BLaER1 treated with 17β-estradiol and CSF1 and Interleukin-3, amounts not matched to agents 10 nM and 100 nM (cell line): ENCODE data around the gene ELOVL7.
"Not testable (repeated sequence)": the region's sequence is repeated elsewhere in the genome, so short reads cannot be mapped to it uniquely, and the experiment has no call there.

Experiments used
- H3K27ac ChIP-seq, 11 experiments: shearing (Covaris generic); formaldehyde crosslinking; 2 replicates each; pipeline ENCODE4 v1.8.1; 2022
- H3K27me3 ChIP-seq, 11 experiments: shearing (Covaris generic); formaldehyde crosslinking; 2 replicates each; pipeline ENCODE4 v1.8.1; 2022
- H3K36me3 ChIP-seq, 11 experiments: shearing (Covaris generic); formaldehyde crosslinking; 2 replicates each; pipeline ENCODE4 v1.8.1; 2022
- H3K4me1 ChIP-seq, 10 experiments: shearing (Covaris generic); formaldehyde crosslinking; 2 replicates each; pipeline ENCODE4 v1.8.1; 2022
- H3K4me2 ChIP-seq, 11 experiments: shearing (Covaris generic); formaldehyde crosslinking; 2 replicates each; pipeline ENCODE4 v1.8.1; 2022
- H3K4me3 ChIP-seq, 10 experiments: shearing (Covaris generic); formaldehyde crosslinking; 2 replicates each; pipeline ENCODE4 v1.8.1; 2022
- H3K9ac ChIP-seq, 11 experiments: shearing (Covaris generic); formaldehyde crosslinking; 2 replicates each; pipeline ENCODE4 v1.8.1; 2022
- H3K9me3 ChIP-seq, 11 experiments: shearing (Covaris generic); formaldehyde crosslinking; replicated peaks in 1 of 11; 2 replicates each; pipeline ENCODE4 v1.8.1; 2022
- H4K20me1 ChIP-seq, 11 experiments: shearing (Covaris generic); formaldehyde crosslinking; 2 replicates each; pipeline ENCODE4 v1.8.1; 2022
- Cebpa-rat ChIP-seq, 11 experiments: shearing (Covaris generic); IDR thresholded peaks; 2 replicates each; pipeline ENCODE4 v1.8.1; 2022

ELOVL7 gene

GRCh38 chr5:60870857-60871256 is 26.8 kb upstream of the ELOVL7 start:
- H3K9me3 ChIP-seq = peaks cover 28 to 43% (median 33%) of the 10 kb centered on the region in 11 experiments
- H3K36me3 ChIP-seq = peaks cover 10 to 33% (median 22%) of the 10 kb centered on the region in 11 experiments; a peak in 16 of 22 replicates
- no peaks in the 10 kb centered on the region for H4K20me1 ChIP-seq
- H3K4me1 ChIP-seq = no peaks in the 10 kb centered on the region
- no peak overlapping the region for H3K4me2 ChIP-seq
- no peak overlapping the region for H3K27ac ChIP-seq
- TF ChIP-seq Cebpa-rat (IDR thresholded peaks at IDR 0.05) = no peak
- no peak overlapping the region; a peak in 1 of 20 replicates for H3K4me3 ChIP-seq
- H3K9ac ChIP-seq = no peak overlapping the region
- no peaks in the 10 kb centered on the region for H3K27me3 ChIP-seq

GRCh38 chr5:60860572-60860971 is 16.5 kb upstream of the ELOVL7 start:
- H3K4me3 ChIP-seq, H3K36me3 ChIP-seq, H3K4me1 ChIP-seq, H3K27me3 ChIP-seq, H3K27ac ChIP-seq, H3K9me3 ChIP-seq, H3K4me2 ChIP-seq, H4K20me1 ChIP-seq, H3K9ac ChIP-seq: not testable (repeated sequence)

GRCh38 chr5:60856066-60856465 is 12.0 kb upstream of the ELOVL7 start:
- H3K4me3 ChIP-seq = no peak overlapping the region
- no peak overlapping the region for H3K27ac ChIP-seq
- peaks cover 0 to 9% (median 0%) of the 10 kb centered on the region in 10 experiments; a peak in 3 of 20 replicates for H3K4me1 ChIP-seq
- H3K27me3 ChIP-seq = no peaks in the 10 kb centered on the region
- H3K9ac ChIP-seq = no peak overlapping the region
- H3K4me2 ChIP-seq = peak overlapping the region in 1 of 11 experiments; percentile 14; a peak in 2 of 22 replicates
- no peaks in the 10 kb centered on the region for H4K20me1 ChIP-seq
- no peaks in the 10 kb centered on the region for H3K36me3 ChIP-seq
- H3K9me3 ChIP-seq = no peaks in the 10 kb centered on the region; a peak in 1 of 22 replicates
- TF ChIP-seq Cebpa-rat (IDR thresholded peaks at IDR 0.05) = no peak

GRCh38 chr5:60852940-60853339 is 8.9 kb upstream of the ELOVL7 start:
- Histone ChIP-seq H3K9ac (no peak overlapping the region), H3K27ac (no peak overlapping the region), H3K27me3 (no peaks in the 10 kb centered on the region), H4K20me1 (no peaks in the 10 kb centered on the region), H3K36me3 (no peaks in the 10 kb centered on the region), H3K4me3 (no peak overlapping the region), H3K4me1 (peaks cover 0 to 9% (median 0%) of the 10 kb centered on the region in 10 experiments; a peak in 3 of 20 replicates), H3K4me2 (no peak overlapping the region), H3K9me3 (no peaks in the 10 kb centered on the region; a peak in 1 of 22 replicates)
- no peak for TF ChIP-seq Cebpa-rat (IDR thresholded peaks at IDR 0.05)

- H3K4me3 ChIP-seq = no peak overlapping the region
- H3K36me3 ChIP-seq = no peaks in the 10 kb centered on the region
- H4K20me1 ChIP-seq = no peaks in the 10 kb centered on the region
- H3K27ac ChIP-seq = no peak overlapping the region
- no peak overlapping the region for H3K4me2 ChIP-seq
- no peak overlapping the region for H3K9ac ChIP-seq
- H3K9me3 ChIP-seq = no peaks in the 10 kb centered on the region
- H3K27me3 ChIP-seq = no peaks in the 10 kb centered on the region
- peaks cover 0 to 9% (median 0%) of the 10 kb centered on the region in 10 experiments; a peak in 3 of 20 replicates for H3K4me1 ChIP-seq
- no peak for TF ChIP-seq Cebpa-rat (IDR thresholded peaks at IDR 0.05)
Measured at GRCh38 chr5:60852317-60852716, 8.2 kb upstream of the ELOVL7 start.

DNA sequence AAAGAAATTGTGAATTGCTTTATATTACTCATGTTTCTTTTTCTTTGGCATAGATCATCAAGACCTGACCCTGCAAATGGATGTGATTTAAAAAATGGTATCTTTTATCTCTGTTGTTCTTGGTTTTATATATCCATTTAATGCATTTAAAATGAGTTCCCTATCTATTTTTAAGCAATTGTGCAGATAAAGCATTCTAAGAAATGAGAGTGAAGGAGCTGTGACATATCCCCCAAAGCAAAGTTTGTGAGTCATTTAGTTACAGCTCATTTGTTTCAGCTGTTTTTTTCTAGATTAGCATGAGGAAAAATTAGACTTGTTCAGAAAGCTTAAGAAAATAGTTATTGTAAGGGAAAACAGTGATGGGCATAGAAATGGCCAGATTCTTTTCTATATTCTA is 7.6 kb upstream of the ELOVL7 start:
- TF ChIP-seq Cebpa-rat (IDR thresholded peaks at IDR 0.05) = no peak
- H3K9me3 ChIP-seq = no peaks in the 10 kb centered on the region
- H3K4me3 ChIP-seq = no peak overlapping the region
- no peak overlapping the region for H3K27ac ChIP-seq
- H3K36me3 ChIP-seq = no peaks in the 10 kb centered on the region
- no peak overlapping the region for H3K9ac ChIP-seq
- no peaks in the 10 kb centered on the region for H4K20me1 ChIP-seq
- peaks cover 0 to 9% (median 0%) of the 10 kb centered on the region in 10 experiments; a peak in 3 of 20 replicates for H3K4me1 ChIP-seq
- H3K27me3 ChIP-seq = no peaks in the 10 kb centered on the region
- no peak overlapping the region for H3K4me2 ChIP-seq

- H3K9me3 ChIP-seq = no peaks in the 10 kb centered on the region
- no peaks in the 10 kb centered on the region for H3K36me3 ChIP-seq
- no peak overlapping the region for H3K27ac ChIP-seq
- H3K9ac ChIP-seq = no peak overlapping the region
- H3K4me1 ChIP-seq = peaks cover 0 to 13% (median 10%) of the 10 kb centered on the region in 10 experiments; a peak in 11 of 20 replicates
- TF ChIP-seq Cebpa-rat (IDR thresholded peaks at IDR 0.05) = no peak
- H3K4me3 ChIP-seq = no peak overlapping the region
- peaks cover 33 to 45% (median 40%) of the 10 kb centered on the region in 11 experiments for H3K27me3 ChIP-seq
- no peak overlapping the region for H3K4me2 ChIP-seq
- H4K20me1 ChIP-seq = peaks cover 0 to 15% (median 4%) of the 10 kb centered on the region in 11 experiments; a peak in 7 of 22 replicates
Measured at GRCh38 chr5:60846298-60846697, 2.2 kb upstream of the ELOVL7 start.

- TF ChIP-seq Cebpa-rat (IDR thresholded peaks at IDR 0.05) = no peak
- no peaks in the 10 kb centered on the region for H3K9me3 ChIP-seq
- no peak overlapping the region for H3K27ac ChIP-seq
- H3K36me3 ChIP-seq = no peaks in the 10 kb centered on the region
- peak overlapping the region; percentile 67 to 82 (median 74) for H3K4me3 ChIP-seq
- H3K4me1 ChIP-seq = peaks cover 0 to 13% (median 10%) of the 10 kb centered on the region in 10 experiments; a peak in 11 of 20 replicates
- peak overlapping the region; percentile 48 to 75 (median 66); a peak in 21 of 22 replicates for H3K9ac ChIP-seq
- H4K20me1 ChIP-seq = peaks cover 0 to 21% (median 4%) of the 10 kb centered on the region in 11 experiments; a peak in 8 of 22 replicates
- H3K4me2 ChIP-seq = peak overlapping the region; percentile 91 to 99 (median 97)
- H3K27me3 ChIP-seq = peaks cover 33 to 46% (median 40%) of the 10 kb centered on the region in 11 experiments
Measured at GRCh38 chr5:60843386-60843935, 608 bp downstream of the ELOVL7 start.

DNA sequence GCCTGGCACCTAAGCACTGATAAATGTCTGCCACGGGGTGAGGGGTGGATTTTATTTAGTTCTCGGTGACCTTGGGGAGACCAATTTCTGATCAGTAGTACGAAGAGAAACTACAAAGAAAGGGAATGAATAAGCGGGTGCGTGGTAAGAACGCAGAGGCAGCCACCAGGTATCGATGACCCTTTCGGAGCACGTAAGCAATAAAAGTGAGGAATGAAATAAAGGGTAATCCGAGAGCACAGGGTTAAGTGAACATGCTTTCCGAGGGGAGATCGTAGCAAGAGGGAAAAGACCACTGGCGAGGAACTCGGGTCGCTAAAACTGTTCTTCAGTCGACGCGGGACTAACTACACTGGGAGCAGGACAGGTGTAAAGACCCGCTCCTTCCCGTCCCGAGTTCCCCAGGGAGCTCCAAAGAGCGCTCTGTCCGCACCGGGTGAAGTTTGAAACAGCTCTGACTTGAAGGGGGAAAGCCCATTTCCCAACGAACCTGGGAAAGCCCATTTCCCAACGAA is 1.1 kb downstream of the ELOVL7 start:
- peaks cover 33 to 46% (median 40%) of the 10 kb centered on the region in 11 experiments for H3K27me3 ChIP-seq
- H3K4me1 ChIP-seq = peaks cover 0 to 13% (median 10%) of the 10 kb centered on the region in 10 experiments; a peak in 11 of 20 replicates
- peaks cover 0 to 21% (median 4%) of the 10 kb centered on the region in 11 experiments; a peak in 8 of 22 replicates for H4K20me1 ChIP-seq
- H3K36me3 ChIP-seq = no peaks in the 10 kb centered on the region
- H3K4me2 ChIP-seq = peak overlapping the region; percentile 91 to 99 (median 97)
- no peak for TF ChIP-seq Cebpa-rat (IDR thresholded peaks at IDR 0.05)
- no peaks in the 10 kb centered on the region for H3K9me3 ChIP-seq
- H3K4me3 ChIP-seq = peak overlapping the region in 9 of 10 experiments; percentile 67 to 82 (median 74); a peak in 13 of 20 replicates
- no peak overlapping the region for H3K27ac ChIP-seq
- H3K9ac ChIP-seq = no peak overlapping the region
